Measurements from ENCODE around the gene SLC1A2. TPM values are rescaled to one million over a fixed set of nuclear protein-coding genes. Genes with fewer than 3 reads are reported as not detected.

Gene SLC1A2
- total RNA-seq, 1 experiment from 2014 or later = 0.25 TPM

DNA sequence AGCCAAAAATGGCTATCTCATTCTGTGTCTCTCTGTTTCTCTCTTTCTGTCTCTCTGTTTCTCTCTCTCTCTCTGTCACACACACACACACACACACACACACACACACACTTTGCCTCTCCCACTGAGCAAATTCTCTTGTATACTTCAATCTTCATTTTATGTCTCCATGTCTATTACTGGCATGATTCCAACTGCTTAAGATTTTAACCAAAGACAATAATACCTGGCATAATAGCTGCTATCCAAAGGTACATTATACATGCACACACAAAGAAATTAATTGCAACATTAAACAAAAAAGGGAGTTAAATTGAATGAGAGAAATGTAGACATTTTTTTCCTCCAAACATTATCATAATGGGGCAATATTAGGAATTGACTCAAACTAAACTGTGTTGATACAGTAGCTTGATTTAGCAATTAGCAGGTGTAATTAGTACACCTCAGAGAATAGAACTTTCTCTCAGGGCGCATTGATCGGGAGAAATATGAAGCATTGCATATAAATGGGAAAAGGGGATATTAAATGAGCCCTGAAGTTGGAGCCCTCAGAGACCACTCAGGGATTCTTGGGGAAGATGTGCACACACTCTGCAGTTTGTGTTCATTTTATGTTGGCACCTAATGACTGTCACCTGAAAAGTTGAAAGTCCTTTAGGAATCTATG lies 17.4 kb upstream of the SLC1A2 start:
- intact Hi-C loops (cut with micrococcal nuclease) = no loop called here
- H3K9ac ChIP-seq (ENCODE audit: low read length) = no peak overlapping the region
- DNase-seq (ENCODE audit: low read depth, low spot score) (no peak), ATAC-seq (no peak)
- CTCF ChIA-PET = no interaction called here
- H3K36me3 ChIP-seq (ENCODE audit: control insufficient read depth in 1 of 2, insufficient read depth in 2 of 2, low read length in 2 of 2) = no peaks in the 10 kb centered on the region
- no TSS peak for BruUV-seq (replicated peaks)
- POLR2A ChIA-PET = interaction anchor here (0.7 kb wide), 1 partner anchor 140 kb away, joined by 3 read pairs; no protein-coding TSS in a partner anchor
- no peak overlapping the region for H2AFZ ChIP-seq (ENCODE audit: low read depth, low read length, poor library complexity, severe bottlenecking)
- TF ChIP-seq JUND (IDR thresholded peaks at IDR 0.05) (no peak), EGR1 (IDR thresholded peaks at IDR 0.05; ENCODE audit: low read depth) (no peak), POLR2A (IDR thresholded peaks at IDR 0.05; ENCODE audit: borderline replicate concordance, extremely low read depth, insufficient read depth, insufficient read length) (no peak), ZBTB33 (IDR thresholded peaks at IDR 0.05; ENCODE audit: extremely low read depth, insufficient replicate concordance, low read length) (no peak), YY1 (IDR thresholded peaks at IDR 0.05; ENCODE audit: extremely low read depth, insufficient replicate concordance, low read depth, low read length) (no peak), EZH2phosphoT487 (IDR thresholded peaks at IDR 0.05; ENCODE audit: borderline replicate concordance) (no peak), CBX3 (IDR thresholded peaks at IDR 0.05; ENCODE audit: low read depth) (no peak), ZNF274 (IDR thresholded peaks at IDR 0.05; ENCODE audit: low read depth, low read length) (no peak), FOSL1 (IDR thresholded peaks at IDR 0.05; ENCODE audit: low read depth) (no peak), SIN3A (IDR thresholded peaks at IDR 0.05; ENCODE audit: low read depth) (no peak), ELF1 (IDR thresholded peaks at IDR 0.05; ENCODE audit: borderline replicate concordance, low read depth) (no peak), RAD21 (IDR thresholded peaks at IDR 0.05; ENCODE audit: low read depth) (no peak)
- RAD21 ChIA-PET (ENCODE audit: low non-redundant PET in 1 of 2, low total read pairs in 2 of 2, uncharacterized antibody in 2 of 2, unreplicated experiment in 2 of 2) = no interaction called here
- H3K4me1 ChIP-seq (ENCODE audit: control insufficient read depth in 1 of 2, insufficient read depth in 2 of 2, low read length in 2 of 2) = no peaks in the 10 kb centered on the region
- no peak overlapping the region for H3K27ac ChIP-seq (ENCODE audit: low read depth, low read length)
- no peak overlapping the region for H3K4me3 ChIP-seq (replicated peaks in 1 of 2; ENCODE audit: low read depth in 1 of 2, low read length in 2 of 2)
- H3K9me3 ChIP-seq (ENCODE audit: control insufficient read depth in 1 of 2, insufficient read depth in 1 of 2, low read depth in 1 of 2, low read length in 2 of 2) = no peaks in the 10 kb centered on the region
- H4K20me1 ChIP-seq (ENCODE audit: insufficient read depth) = no peaks in the 10 kb centered on the region
- H3K79me2 ChIP-seq (ENCODE audit: insufficient read depth, low read length) = no peaks in the 10 kb centered on the region
- H3K9me2 ChIP-seq (ENCODE audit: insufficient read depth) = no peaks in the 10 kb centered on the region
- H3K4me2 ChIP-seq (ENCODE audit: low read length) = no peak overlapping the region
- H3K27me3 ChIP-seq (ENCODE audit: insufficient read depth, low read length) = peaks cover 70% of the 10 kb centered on the region

Data from HCT116 (cell line).